ENCODE results near the gene CPLANE2.
"Not testable (repeated sequence)": the region's sequence is repeated elsewhere in the genome, so short reads cannot be mapped to it uniquely, and the experiment has no call there.

The CPLANE2 gene

GRCh38 chr1:16236511-16237342 lies at the start of gene CPLANE2:
TSS of gene CPLANE2 (minus strand) at chr1:16237183. CDS start at chr1:16236742, 441 bp downstream.
- DNase-seq (ENCODE audit: low read depth) = peak; percentile 85

- DNase-seq (ENCODE audit: low read depth) = peak; percentile 74
Observed at GRCh38 chr1:16286122-16286521, 49.1 kb upstream of the CPLANE2 start.

GRCh38 chr1:16281765-16282164 lies 44.8 kb upstream of the CPLANE2 start:
- DNase-seq (ENCODE audit: low read depth) = no peak

GRCh38 chr1:16279186-16279585 lies 42.2 kb upstream of the CPLANE2 start:
- no peak for DNase-seq (ENCODE audit: low read depth)

DNA sequence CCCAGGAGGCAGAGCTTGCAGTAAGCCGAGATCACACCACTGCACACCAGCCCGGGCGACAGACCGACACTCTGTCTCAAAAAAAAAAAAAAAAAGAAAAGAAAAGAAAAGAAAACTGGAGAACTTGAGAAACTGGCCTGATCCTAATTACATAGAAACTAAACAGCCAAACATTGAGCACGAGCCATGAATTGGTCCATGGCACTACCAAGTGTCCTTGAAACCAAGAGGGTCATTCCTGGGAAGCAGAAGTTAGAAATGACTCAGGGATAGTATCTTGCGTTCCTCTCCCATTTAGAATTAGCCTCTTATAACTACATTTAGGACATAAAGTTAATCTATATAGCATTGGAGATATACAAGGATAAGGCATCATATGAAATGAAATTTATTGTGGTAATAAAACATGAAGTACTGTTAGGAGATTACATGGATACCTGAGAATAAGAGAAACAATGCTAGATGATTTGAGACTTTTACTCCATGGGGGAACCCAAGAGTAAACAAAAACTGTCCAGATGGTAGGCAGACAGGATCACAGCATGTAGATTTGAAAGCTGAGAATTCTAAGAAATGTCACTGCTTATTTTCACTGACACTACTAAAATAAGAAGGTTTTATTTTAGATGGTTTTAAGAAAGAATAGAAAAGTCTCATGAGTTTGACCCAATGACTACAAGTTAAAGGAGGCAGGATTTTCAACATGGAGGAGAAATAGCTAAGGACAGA lies 39.5 kb upstream of the CPLANE2 start:
- DNase-seq (ENCODE audit: low read depth) = no peak

- peak; percentile 50 for DNase-seq (ENCODE audit: low read depth)
Observed at GRCh38 chr1:16275591-16275990, 38.6 kb upstream of the CPLANE2 start.

DNA sequence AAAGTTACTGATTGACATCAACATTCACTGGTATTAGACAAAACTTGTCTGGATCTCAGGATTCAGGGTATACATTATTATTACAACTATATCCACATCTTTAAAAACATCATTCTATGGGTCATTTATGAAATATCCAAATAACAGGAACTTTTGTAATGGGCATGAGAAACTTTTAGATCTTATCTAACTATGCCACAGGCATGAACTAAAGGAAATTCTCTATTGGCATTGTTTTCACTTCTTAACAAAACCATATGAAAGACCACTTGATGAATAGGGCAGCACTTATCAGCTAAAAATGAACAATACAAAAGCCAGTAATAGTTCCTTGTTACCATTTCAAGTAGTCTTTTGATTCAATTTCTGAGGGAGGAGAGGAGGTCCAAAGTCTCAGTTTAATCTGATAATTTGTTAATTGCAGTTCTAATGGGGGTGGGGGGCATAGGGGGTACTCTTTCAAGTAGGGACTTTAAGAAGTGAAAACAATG lies 30.8 kb upstream of the CPLANE2 start:
- peak; percentile 39 for DNase-seq (ENCODE audit: low read depth)

DNA sequence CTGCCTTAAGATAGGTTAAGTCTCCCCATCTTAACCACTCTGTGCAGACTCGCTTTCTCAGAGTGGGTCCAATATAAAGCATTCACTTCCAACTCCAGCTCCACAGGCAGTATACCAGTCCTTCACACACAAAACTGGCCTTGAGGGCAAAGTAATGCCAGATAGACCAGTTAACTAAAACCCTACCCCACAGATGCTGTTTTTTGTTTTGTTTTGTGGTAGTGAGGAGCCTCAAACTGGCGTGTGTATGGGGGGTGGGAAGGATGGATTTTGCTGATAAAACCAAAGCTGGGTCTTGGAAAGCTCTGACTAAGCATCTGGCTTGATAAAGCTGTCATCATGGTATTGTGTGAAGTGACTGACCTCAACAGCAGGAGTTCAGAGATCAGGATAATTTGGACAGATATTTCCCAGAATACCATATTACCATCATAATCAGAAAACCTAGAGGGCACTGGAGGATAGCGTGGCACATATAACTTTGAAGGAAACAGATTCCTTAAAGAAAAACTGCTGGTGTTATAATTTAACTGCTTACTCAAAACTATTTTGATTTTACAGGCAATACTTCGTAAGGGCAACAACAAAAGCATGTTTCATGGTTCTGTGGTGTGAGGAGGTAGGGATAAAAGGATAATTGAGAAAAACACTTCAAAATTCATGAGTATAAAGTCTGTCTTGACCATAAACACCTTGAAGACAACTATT lies 29.6 kb upstream of the CPLANE2 start:
- DNase-seq (ENCODE audit: low read depth) = peak; percentile 82

DNA sequence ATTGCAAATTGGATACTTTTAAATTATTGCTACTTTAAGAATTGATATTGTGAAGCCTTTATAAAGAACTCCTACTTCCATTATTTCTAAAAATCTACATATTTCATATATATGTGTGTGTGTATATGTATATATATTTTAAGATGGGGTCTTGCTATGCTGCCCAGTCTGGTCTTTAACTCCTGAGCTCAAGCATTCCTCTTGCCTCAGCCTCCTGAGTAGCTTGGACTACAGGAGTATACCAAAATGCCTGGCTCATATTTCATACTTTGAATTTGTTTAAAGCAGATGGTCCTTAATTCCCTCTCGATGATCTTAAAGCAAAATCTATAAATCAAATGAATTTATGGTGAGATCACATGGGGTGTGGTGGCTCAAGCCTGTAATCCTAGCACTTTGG lies 25.1 kb upstream of the CPLANE2 start:
- DNase-seq (ENCODE audit: low read depth) = no peak

DNA sequence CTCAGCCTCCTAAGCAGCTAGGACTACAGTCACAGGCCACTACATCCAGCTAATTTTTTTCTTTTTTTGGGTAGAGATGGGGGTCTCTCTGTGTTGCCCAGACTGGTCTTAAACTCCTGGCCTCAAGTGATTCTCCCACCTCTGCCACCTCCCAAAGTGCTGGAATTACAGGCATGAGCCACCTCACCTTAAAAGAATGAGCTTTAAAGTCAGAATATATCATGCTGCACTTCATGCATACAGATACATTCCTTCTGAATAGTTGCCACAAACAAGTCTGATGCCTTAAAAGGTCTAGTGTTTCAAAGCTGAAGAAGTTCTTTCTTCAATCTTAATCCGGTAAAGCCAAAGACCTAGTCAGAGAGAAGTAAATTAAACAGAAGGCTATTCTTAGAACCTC lies 23.8 kb upstream of the CPLANE2 start:
- peak; percentile 70 for DNase-seq (ENCODE audit: low read depth)

GRCh38 chr1:16258591-16259135 lies 21.7 kb upstream of the CPLANE2 start:
- DNase-seq (ENCODE audit: low read depth) = no peak

DNA sequence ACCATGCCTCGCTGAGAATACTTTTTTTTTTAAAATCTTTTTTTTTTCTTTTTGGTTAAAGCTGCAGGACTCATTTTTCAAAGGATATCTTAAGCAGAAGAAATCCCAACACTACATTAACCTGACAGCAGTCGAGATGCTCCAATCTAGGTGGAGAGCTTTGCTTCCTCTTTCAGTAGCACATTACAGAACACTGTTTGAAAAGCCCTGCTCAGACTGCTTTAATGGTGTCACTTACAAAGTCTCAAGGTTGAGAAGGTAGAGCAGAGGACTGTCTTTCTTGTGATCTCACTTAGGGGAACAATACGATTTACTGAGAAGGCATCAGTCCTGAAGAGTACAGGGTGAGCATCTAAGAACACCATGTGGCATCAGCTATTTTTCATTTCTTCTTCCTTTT lies 21.0 kb upstream of the CPLANE2 start:
- no peak for DNase-seq (ENCODE audit: low read depth)

GRCh38 chr1:16257556-16257955 lies 20.6 kb upstream of the CPLANE2 start:
- not testable (repeated sequence) for DNase-seq (ENCODE audit: low read depth)

DNA sequence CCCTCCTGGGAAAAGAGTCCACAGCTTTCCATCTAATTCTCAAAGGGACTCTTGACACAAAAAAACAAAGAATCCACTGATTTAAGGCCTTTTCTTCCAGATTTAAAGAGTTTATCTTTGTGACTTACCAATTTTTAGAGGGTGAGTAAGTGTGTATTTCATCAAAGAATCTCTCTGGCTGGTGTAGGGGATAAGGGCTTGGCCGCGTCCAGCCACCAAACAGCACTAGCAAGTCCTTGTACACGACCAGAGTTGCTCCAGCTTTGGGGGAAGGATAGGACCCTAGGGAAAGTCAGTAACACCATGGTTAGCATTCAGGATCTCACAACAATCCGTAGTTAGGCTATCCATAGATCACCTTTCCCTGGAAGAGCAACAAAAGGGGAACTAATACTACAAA lies 19.5 kb upstream of the CPLANE2 start:
- no peak for DNase-seq (ENCODE audit: low read depth)

GRCh38 chr1:16254263-16254928 lies 17.4 kb upstream of the CPLANE2 start:
- peak; percentile 37 for DNase-seq (ENCODE audit: low read depth)

DNA sequence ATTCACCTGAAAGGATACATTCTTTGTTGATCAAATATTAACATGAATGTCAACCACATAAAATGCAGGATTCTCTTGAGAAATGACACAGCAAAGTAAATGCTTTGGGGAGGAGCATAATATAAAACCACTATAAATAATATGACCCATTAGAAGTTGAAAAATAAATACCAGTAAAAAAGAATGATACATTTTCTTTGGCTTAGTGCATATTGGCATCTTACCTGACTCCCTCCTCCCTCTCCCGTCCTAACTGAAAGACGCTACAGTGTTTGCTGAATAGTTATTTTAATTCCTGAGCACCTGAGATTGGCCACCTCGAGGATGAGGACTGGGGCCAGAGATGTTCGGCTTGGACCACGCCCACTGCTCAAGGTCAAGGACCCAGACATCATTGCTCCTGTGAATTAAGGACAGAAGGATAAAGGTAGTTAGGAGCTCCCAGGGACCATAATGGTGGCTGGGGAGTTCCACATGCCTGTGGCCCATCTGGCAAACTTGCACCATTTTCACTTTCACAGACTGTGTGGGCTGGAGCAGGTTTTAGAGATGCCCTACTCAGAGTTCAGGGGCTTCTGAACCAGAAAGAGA lies 16.4 kb upstream of the CPLANE2 start:
- no peak for DNase-seq (ENCODE audit: low read depth)

- DNase-seq (ENCODE audit: low read depth) = no peak
Observed at GRCh38 chr1:16252912-16253311, 15.9 kb upstream of the CPLANE2 start.

DNA sequence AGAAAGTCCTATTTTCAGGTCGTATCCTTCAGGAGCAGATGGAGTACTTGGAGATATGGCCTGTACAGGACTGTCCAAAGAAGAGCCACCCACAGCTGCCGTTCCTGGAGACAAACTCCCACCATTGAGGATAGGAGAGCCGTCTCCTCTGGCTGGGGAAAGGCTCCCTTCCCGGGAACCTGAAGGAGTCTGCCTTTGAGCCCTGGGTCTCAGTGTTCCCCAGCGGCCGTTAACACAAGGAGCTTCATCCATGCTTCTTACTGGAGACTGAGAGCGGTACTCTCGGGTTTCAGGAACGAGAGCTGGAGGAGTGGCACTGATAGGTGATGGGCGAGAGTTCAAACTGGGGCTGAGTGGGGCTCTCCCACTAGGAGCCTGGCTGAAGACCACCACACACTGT lies 14.4 kb upstream of the CPLANE2 start:
- DNase-seq (ENCODE audit: low read depth) = no peak

GRCh38 chr1:16250524-16251251 lies 13.7 kb upstream of the CPLANE2 start:
- peak; percentile 72 for DNase-seq (ENCODE audit: low read depth)

DNA sequence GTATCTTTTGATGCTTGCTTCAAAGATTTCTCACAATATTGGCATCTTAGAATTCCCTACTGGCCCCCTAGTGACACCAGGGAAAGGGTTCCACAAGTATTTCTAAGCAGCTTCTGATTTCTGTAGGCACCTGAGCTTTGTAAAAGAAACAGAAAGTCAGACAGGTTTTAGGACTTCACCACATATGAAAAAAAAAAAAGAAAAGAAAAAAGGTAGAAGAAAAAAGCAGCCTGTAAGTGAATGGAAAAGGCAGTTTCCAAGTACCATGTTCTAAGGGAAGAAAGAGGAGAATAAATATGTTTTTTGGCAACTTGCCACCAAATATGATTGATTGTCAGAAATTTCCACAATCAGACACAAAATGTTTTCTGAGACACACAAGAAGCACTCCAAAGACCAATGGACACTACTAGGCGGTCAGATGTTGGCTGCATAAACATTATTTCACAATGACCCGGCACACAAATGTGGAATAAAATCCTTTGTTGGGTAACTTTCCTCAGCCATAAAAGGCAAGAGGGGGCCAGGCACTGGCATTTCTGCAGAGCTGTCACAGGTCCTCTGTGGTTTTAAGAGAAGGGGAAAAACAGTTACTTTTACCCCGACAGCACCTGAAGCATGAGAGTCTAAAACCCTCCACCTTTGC lies 12.7 kb upstream of the CPLANE2 start:
- DNase-seq (ENCODE audit: low read depth) = peak; percentile 98
